MM.1S (cell line): Measurements from ENCODE around the gene PCDH17.

Experiments
- DNase-seq: peaks from one replicate; pipeline ENCODE4 v3.0.0-alpha.2; 2015
- H2AFZ ChIP-seq: fragments of 300-600 bp; sonication (generic); 2 replicates; pipeline ENCODE4 v1.6.0; 2016; ENCODE audit warnings: antibody characterized with exemption, low read length
- H3F3A ChIP-seq: fragments of 300-600 bp; sonication (generic); 2 replicates; pipeline ENCODE4 v1.6.1; 2016; ENCODE audit warnings: mild to moderate bottlenecking, antibody characterized with exemption, low read length, moderate library complexity, mixed read lengths; ENCODE audit not compliant: insufficient read depth
- H3K27ac ChIP-seq: fragments of 300-600 bp; sonication (generic); 2 replicates; pipeline ENCODE4 v1.5.1; 2016; ENCODE audit warnings: mild to moderate bottlenecking, low read length
- H3K27me3 ChIP-seq: fragments of 300-600 bp; sonication (generic); replicated peaks from 2 replicates; pipeline ENCODE4 v1.6.0; 2016; ENCODE audit warnings: low read length; ENCODE audit not compliant: insufficient read depth
- H3K36me3 ChIP-seq: fragments of 300-600 bp; sonication (generic); replicated peaks from 2 replicates; pipeline ENCODE4 v1.6.1; 2016; ENCODE audit warnings: mild to moderate bottlenecking, low read length, mixed read lengths; ENCODE audit not compliant: insufficient read depth
- H3K4me1 ChIP-seq: fragments of 300-600 bp; sonication (generic); 2 replicates; pipeline ENCODE4 v1.6.1; 2016; ENCODE audit warnings: low read length, mixed read lengths
- H3K4me2 ChIP-seq: fragments of 300-600 bp; sonication (generic); 2 replicates; pipeline ENCODE4 v1.6.0; 2016; ENCODE audit warnings: low read depth, low read length
- H3K4me3 ChIP-seq: fragments of 300-600 bp; sonication (generic); 2 replicates; pipeline ENCODE4 v1.5.1; 2016; ENCODE audit warnings: low read length, mixed read lengths
- H3K79me2 ChIP-seq: fragments of 300-600 bp; sonication (generic); 2 replicates; pipeline ENCODE4 v1.6.1; 2016; ENCODE audit warnings: mixed run types, low read length, mixed read lengths
- H3K9ac ChIP-seq: fragments of 300-600 bp; sonication (generic); 2 replicates; pipeline ENCODE4 v1.6.1; 2016; ENCODE audit warnings: low read length, mixed read lengths
- H3K9me2 ChIP-seq: fragments of 300-600 bp; sonication (generic); replicated peaks from 2 replicates; pipeline ENCODE4 v1.6.1; 2016; ENCODE audit warnings: mild to moderate bottlenecking, low read length, mixed read lengths; ENCODE audit not compliant: insufficient read depth
- H3K9me3 ChIP-seq: fragments of 300-600 bp; sonication (generic); replicated peaks from 2 replicates; pipeline ENCODE4 v1.6.1; 2016; ENCODE audit warnings: mild to moderate bottlenecking, low read length, mixed read lengths; ENCODE audit not compliant: insufficient read depth
- H4K20me1 ChIP-seq: fragments of 300-600 bp; sonication (generic); 2 replicates; pipeline ENCODE4 v1.6.1; 2016; ENCODE audit warnings: mild to moderate bottlenecking, low read length, moderate library complexity, mixed read lengths; ENCODE audit not compliant: insufficient read depth
- EZH2 ChIP-seq: fragments of 300-600 bp; sonication (generic); optimal IDR thresholded peaks from 2 replicates; pipeline ENCODE3; 2017; ENCODE audit warnings: low read depth, mild to moderate bottlenecking, antibody characterized with exemption, low read length, mixed read lengths
- EZH2phosphoT487 ChIP-seq: fragments of 300-600 bp; sonication (generic); IDR thresholded peaks from 2 replicates; pipeline ENCODE4 v1.6.1; 2018; ENCODE audit warnings: antibody characterized with exemption, low read length
- TF ChIP-seq, protein P1 (sequence below): fragments of 300-600 bp; sonication (generic); IDR thresholded peaks from 2 replicates; pipeline ENCODE4 v1.5.1; 2016; ENCODE audit warnings: antibody characterized with exemption, low read length, mixed read lengths

The PCDH17 gene

DNA sequence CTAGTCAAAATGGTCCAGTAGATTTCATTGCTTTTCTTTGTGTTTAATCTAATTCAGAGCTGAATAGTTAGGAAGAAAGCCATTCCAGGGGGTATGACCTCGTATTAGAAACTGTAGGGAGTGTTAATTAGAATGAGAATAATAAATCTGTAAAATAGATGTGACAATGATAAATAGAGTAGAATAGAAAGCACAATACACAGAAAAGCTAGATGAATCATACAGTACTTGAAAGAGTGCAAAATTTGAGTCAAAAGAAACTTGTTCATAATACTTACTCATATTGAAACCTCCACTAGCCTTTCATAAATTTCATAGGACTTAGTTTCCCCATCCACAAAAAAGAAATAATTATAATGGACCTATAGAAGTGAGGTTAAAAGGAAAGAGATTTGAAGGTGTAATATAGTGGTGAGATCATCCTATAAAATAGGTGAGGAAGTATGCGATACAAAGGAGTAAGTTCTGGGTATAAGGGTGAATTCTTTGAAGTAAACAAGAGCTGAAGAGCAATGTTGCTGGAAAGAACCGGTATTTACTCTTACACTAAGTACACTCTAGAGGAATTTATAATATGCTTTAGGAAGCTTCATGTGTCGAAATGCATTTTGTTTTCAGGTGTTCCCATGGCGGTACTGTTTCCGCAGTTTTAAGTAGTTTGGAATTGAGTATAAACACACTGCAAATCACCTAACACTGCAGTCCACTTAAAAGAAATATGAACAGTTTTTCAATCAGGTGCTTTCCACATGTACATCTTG, 21.9 kb downstream of the PCDH17 start:
- H4K20me1 ChIP-seq = no peaks in the 10 kb centered on the region
- no peaks in the 10 kb centered on the region for H3K9me2 ChIP-seq
- no peaks in the 10 kb centered on the region for H3K9me3 ChIP-seq
- no peak overlapping the region for H2AFZ ChIP-seq
- no peak for DNase-seq
- no peak overlapping the region for H3K4me3 ChIP-seq
- no peaks in the 10 kb centered on the region for H3K79me2 ChIP-seq
- H3K4me2 ChIP-seq = no peak overlapping the region
- TF ChIP-seq, protein P1, sequence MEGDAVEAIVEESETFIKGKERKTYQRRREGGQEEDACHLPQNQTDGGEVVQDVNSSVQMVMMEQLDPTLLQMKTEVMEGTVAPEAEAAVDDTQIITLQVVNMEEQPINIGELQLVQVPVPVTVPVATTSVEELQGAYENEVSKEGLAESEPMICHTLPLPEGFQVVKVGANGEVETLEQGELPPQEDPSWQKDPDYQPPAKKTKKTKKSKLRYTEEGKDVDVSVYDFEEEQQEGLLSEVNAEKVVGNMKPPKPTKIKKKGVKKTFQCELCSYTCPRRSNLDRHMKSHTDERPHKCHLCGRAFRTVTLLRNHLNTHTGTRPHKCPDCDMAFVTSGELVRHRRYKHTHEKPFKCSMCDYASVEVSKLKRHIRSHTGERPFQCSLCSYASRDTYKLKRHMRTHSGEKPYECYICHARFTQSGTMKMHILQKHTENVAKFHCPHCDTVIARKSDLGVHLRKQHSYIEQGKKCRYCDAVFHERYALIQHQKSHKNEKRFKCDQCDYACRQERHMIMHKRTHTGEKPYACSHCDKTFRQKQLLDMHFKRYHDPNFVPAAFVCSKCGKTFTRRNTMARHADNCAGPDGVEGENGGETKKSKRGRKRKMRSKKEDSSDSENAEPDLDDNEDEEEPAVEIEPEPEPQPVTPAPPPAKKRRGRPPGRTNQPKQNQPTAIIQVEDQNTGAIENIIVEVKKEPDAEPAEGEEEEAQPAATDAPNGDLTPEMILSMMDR = no peak
- TF ChIP-seq EZH2 (no peak), EZH2phosphoT487 (no peak)
- no peaks in the 10 kb centered on the region for H3K4me1 ChIP-seq
- no peak overlapping the region for H3K27ac ChIP-seq
- no peaks in the 10 kb centered on the region for H3K36me3 ChIP-seq
- no peak overlapping the region for H3K9ac ChIP-seq
- H3K27me3 ChIP-seq = no peaks in the 10 kb centered on the region
- H3F3A ChIP-seq = no peaks in the 10 kb centered on the region

DNA sequence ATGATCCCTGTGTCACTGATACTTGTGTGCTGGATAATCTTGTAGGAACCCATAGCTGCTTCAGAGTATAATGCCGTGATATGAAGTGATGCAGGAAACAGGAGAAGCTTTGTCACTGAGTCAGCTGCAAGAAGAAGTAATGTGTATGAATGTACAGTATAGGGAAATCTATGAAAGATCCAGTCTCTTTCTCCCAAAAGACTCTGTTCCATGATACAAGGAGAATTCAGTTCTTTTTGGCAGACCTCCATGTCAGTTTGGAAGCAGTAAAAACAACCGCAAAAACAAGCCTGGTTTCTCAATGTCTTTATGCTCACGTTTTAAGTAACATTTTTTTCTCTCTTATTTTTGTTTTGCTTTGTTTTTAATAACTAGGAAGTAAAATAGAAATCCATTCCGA, 33.9 kb downstream of the PCDH17 start:
- Histone ChIP-seq H3K4me3 (no peak overlapping the region), H3K36me3 (no peaks in the 10 kb centered on the region)

DNA sequence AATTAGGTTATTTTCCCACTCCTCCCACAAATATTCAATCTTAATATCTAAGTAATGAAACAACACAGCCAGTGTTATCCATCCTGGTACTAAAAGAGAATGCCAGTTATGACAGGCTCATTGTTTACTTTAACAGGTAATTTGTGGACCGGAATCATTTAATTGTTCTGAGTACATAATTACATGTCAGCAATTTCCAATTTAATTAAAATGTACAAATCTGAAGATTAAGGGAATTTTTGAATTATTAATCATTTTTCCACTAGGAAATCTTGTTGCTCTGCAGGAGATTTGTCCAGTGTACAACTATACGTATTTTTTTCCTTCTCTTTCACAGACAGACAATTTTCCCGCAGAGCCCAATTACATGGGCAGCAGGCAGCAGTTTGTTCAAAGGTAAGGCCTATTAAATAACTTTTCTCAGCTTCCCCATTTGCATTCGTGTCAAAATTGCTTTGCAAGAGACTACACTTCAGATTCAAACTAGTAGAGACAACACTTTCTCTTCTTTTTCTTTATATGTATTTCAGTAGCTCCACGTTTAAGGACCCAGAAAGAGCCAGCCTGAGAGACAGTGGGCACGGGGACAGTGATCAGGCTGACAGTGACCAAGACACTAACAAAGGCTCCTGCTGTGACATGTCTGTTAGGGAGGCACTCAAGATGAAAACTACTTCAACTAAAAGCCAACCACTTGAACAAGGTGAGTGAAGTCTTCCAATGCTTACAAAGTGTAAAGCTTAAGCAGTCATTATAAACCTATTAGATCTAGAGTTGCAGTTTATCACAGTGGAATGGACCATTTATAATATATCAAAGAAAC, 34.8 kb downstream of the PCDH17 start:
- Histone ChIP-seq H3K4me1 (no peaks in the 10 kb centered on the region), H3K27ac (no peak overlapping the region), H3K4me3 (no peak overlapping the region), H3K4me2 (no peak overlapping the region), H4K20me1 (no peaks in the 10 kb centered on the region), H3K27me3 (no peaks in the 10 kb centered on the region), H3K9me2 (no peaks in the 10 kb centered on the region), H3K9ac (no peak overlapping the region), H2AFZ (no peak overlapping the region), H3K79me2 (no peaks in the 10 kb centered on the region), H3K36me3 (no peaks in the 10 kb centered on the region), H3F3A (no peaks in the 10 kb centered on the region), H3K9me3 (no peaks in the 10 kb centered on the region)
- TF ChIP-seq, protein P1 = no peak
- TF ChIP-seq EZH2 = no peak
- no peak for TF ChIP-seq EZH2phosphoT487
- DNase-seq = no peak

More for the DNA sequence above, 33.9 kb downstream of the PCDH17 start:
- H3K9me2 ChIP-seq = no peaks in the 10 kb centered on the region
- no peak for TF ChIP-seq EZH2
- TF ChIP-seq, protein P1 = no peak
- no peak overlapping the region for H3K4me2 ChIP-seq
- no peak overlapping the region for H3K9ac ChIP-seq
- no peaks in the 10 kb centered on the region for H3F3A ChIP-seq
- no peaks in the 10 kb centered on the region for H3K9me3 ChIP-seq
- H4K20me1 ChIP-seq = no peaks in the 10 kb centered on the region
- no peaks in the 10 kb centered on the region for H3K4me1 ChIP-seq
- DNase-seq = no peak
- no peaks in the 10 kb centered on the region for H3K27me3 ChIP-seq
- H2AFZ ChIP-seq = no peak overlapping the region
- H3K27ac ChIP-seq = no peak overlapping the region
- no peaks in the 10 kb centered on the region for H3K79me2 ChIP-seq
